Colonic mucosa (tissue), 4 donors: ENCODE data around the gene ZNF480. TPM values are rescaled to one million over a fixed set of nuclear protein-coding genes. Genes with fewer than 3 reads are reported as not detected.
A peak's percentile ranks its signal among the peaks of the same experiment; 100 is the strongest.

Source experiments
- DNase-seq: peaks from one replicate; pipeline ENCODE4 v3.0.0-alpha.2; 2020
- H3K27ac ChIP-seq: fragments of 200-600 bp; one replicate; pipeline ENCODE4 v1.8.0; 2021
- H3K27me3 ChIP-seq: fragments of 200-600 bp; one replicate; pipeline ENCODE4 v1.8.0; 2021
- H3K36me3 ChIP-seq: fragments of 200-600 bp; one replicate; pipeline ENCODE4 v1.8.0; 2021
- H3K4me1 ChIP-seq: fragments of 200-600 bp; one replicate; pipeline ENCODE4 v1.8.0; 2021; ENCODE audit warnings: mild to moderate bottlenecking
- H3K4me3 ChIP-seq: fragments of 200-600 bp; one replicate; pipeline ENCODE4 v1.8.0; 2021
- H3K9ac ChIP-seq, 2 donors: one replicate each; pipeline ENCODE4 v1.7.0; 2013; ENCODE audit warnings: control low read depth in 2 of 2, low read depth in 2 of 2, low read length in 2 of 2
- H3K9me3 ChIP-seq: fragments of 200-600 bp; one replicate; pipeline ENCODE4 v1.8.0; 2021
- CTCF ChIP-seq: fragments of 200-600 bp; IDR thresholded peaks from one replicate; pipeline ENCODE4 v1.8.0; 2022; ENCODE audit warnings: antibody characterized with exemption, mild to moderate bottlenecking
- intact Hi-C: fragments of 100-400 bp; cut with DNase I; formaldehyde crosslinking; loops from one replicate; pipeline ENCODE4 v1.14.1; 2022
- total RNA-seq, 2 donors: library from RNA; stranded (reverse); fragmentation: NEBNext Ultra II Directional in 1 of 2; extraction: Animal tissue kit (Norgen Biotek cat#: 25700) in 1 of 2; gene quantifications; one replicate each; pipeline ENCODE4 v1.2.1, GENCODE V29; 2021
- donor health status: healthy.
- donor health status: DM: no; HTN: no; CAD: no.
- donor health status: DM: no; HTN: no; CAD: no.

The ZNF480 gene
- total RNA-seq, 2 donors from 2014 or later: 13.2 TPM

GRCh38 chr19:52270266-52270885 lies 26.6 kb upstream of the ZNF480 start:
- H3K36me3 ChIP-seq: no peaks in the 10 kb centered on the region
- DNase-seq: no peak
- no peaks in the 10 kb centered on the region for H3K9me3 ChIP-seq
- H3K4me3 ChIP-seq: peak overlapping the region; percentile 93
- peak overlapping the region; percentile 97 to 99 for H3K9ac ChIP-seq
- H3K27me3 ChIP-seq: no peaks in the 10 kb centered on the region
- H3K27ac ChIP-seq: peak overlapping the region; percentile 93
- TF ChIP-seq CTCF: no peak
- peaks cover 3% of the 10 kb centered on the region for H3K4me1 ChIP-seq
- intact Hi-C loops: no loop called here

GRCh38 chr19:52273301-52273700 lies 23.7 kb upstream of the ZNF480 start:
- H3K36me3 ChIP-seq: no peaks in the 10 kb centered on the region

GRCh38 chr19:52274191-52274590 lies 22.8 kb upstream of the ZNF480 start:
- intact Hi-C loops: no loop called here
- no peaks in the 10 kb centered on the region for H3K36me3 ChIP-seq
- no peaks in the 10 kb centered on the region for H3K27me3 ChIP-seq
- H3K9me3 ChIP-seq: no peaks in the 10 kb centered on the region
- no peak for DNase-seq
- no peak overlapping the region for H3K27ac ChIP-seq
- no peak overlapping the region for H3K9ac ChIP-seq
- no peaks in the 10 kb centered on the region for H3K4me1 ChIP-seq
- no peak overlapping the region for H3K4me3 ChIP-seq
- no peak for TF ChIP-seq CTCF

More at GRCh38 chr19:52273301-52273700, 23.7 kb upstream of the ZNF480 start:
- Histone ChIP-seq H3K4me1 (peaks cover 3% of the 10 kb centered on the region), H3K4me3 (no peak overlapping the region), H3K9ac (no peak overlapping the region), H3K27me3 (no peaks in the 10 kb centered on the region), H3K27ac (no peak overlapping the region), H3K9me3 (no peaks in the 10 kb centered on the region)
- DNase-seq: no peak
- intact Hi-C loops: no loop called here
- TF ChIP-seq CTCF: no peak

- no peak overlapping the region for H3K27ac ChIP-seq
- no peak overlapping the region for H3K9ac ChIP-seq
- intact Hi-C loops: no loop called here
- no peaks in the 10 kb centered on the region for H3K36me3 ChIP-seq
- H3K4me1 ChIP-seq: no peaks in the 10 kb centered on the region
- no peaks in the 10 kb centered on the region for H3K27me3 ChIP-seq
- H3K4me3 ChIP-seq: no peak overlapping the region
- TF ChIP-seq CTCF: no peak
- no peaks in the 10 kb centered on the region for H3K9me3 ChIP-seq
- no peak for DNase-seq
Measured at GRCh38 chr19:52275988-52276387, 21.0 kb upstream of the ZNF480 start.

GRCh38 chr19:52277471-52277870 lies 19.5 kb upstream of the ZNF480 start:
- no peak for TF ChIP-seq CTCF
- H3K4me3 ChIP-seq: no peak overlapping the region
- H3K36me3 ChIP-seq: no peaks in the 10 kb centered on the region
- no peak overlapping the region for H3K9ac ChIP-seq
- no peaks in the 10 kb centered on the region for H3K4me1 ChIP-seq
- intact Hi-C loops: no loop called here
- no peak for DNase-seq
- H3K27me3 ChIP-seq: no peaks in the 10 kb centered on the region
- H3K27ac ChIP-seq: no peak overlapping the region
- H3K9me3 ChIP-seq: no peaks in the 10 kb centered on the region
